DMS79 (cell line): ENCODE measurements around the gene RTN4RL2.

ENCODE experiments used
- DNase-seq: peaks from one replicate; lab custom pipeline; 2025; lab: John Stamatoyannopoulos, UW

RTN4RL2 gene

DNA sequence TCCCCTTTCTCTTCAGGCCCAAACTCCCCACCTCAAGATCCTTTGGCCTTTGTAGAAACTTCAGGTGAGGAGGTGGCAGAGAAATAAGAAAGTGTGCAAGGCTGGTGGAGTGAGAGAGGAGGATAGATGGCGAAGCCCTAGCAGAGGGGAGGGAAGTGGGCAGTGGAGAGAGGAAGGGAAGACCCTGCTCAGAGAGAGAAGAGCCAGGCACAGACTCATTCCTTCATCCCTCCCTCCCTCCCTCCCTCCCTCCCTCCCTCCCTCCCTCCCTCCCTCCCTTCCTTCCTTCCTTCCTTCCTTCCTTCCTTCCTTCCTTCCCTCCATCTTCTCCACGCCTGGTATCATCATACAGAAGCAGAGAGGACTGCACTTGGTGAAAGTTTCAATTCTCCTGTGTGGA, 21.0 kb downstream of the RTN4RL2 start:
- no peak for DNase-seq

GRCh38 chr11:57481915-57482781, 21.8 kb downstream of the RTN4RL2 start:
- DNase-seq = no peak

DNA sequence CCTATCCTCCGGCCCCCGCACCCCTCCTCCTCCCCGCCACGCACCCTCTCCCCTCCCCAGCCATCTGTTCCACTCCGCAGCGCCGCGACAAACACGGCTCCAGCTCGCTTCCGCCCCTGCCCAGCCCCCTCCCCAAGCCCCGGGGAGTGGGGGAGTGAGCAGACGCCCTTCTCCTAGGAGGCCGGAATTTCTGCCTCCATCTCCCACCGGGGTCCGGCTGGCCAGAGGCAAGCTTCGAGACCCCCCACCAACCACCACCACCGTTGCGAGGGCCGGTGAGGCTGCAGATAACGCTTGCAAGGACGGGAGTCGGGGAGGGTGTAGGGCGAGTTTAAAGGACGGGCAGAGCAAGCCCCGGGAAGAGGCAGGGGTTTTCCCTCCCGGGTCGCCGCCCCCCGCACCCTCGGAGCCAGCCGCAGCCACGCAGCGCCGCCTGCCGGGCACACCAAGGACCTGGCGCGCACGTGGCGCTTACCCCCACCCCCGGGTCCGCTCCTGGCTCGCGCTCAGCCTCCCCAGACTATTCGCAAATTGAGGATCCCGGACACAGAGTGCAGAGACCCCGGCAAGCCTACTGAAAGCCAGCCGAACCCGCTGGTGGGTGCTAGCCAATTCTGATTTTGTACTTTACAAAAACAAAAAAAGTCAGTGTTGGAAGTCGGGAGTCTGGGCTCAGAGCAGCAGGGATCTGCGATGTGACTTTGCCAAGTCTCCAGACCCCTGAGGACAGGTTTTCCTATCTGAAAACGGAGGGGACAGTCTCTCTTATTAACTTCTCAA, 22.6 kb downstream of the RTN4RL2 start:
- no peak for DNase-seq

GRCh38 chr11:57483562-57483918, 23.2 kb downstream of the RTN4RL2 start:
- DNase-seq = no peak

DNA sequence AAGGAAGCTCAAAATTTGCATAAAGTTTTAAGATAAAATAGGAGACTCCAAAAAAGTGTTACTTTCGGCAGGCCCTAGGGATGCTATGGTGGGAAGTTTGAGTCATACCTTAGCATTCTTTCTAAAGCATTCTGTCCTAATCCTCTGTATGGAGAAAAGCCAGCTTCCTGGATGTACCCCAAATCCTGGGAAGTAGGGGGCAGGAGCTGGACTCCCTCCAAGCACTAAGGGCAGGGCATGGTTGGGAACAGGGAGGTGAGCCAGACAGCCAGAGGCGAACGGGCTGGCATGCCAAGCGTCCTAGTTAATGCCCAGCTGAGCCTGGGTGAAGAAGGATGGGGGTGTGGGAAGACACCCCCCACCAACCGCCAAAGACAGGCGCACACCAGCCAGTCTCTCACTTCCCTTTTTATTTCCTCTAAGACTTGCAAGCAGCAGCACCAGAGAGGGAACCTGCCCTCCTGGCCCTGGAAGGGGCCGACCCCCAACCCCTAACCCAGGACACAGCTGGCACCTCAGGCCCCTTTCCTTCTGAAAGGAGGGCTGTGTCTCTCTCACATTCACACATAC, 23.9 kb downstream of the RTN4RL2 start:
- DNase-seq = no peak

- no peak for DNase-seq
Observed at GRCh38 chr11:57485217-57485990, 25.1 kb downstream of the RTN4RL2 start.

DNA sequence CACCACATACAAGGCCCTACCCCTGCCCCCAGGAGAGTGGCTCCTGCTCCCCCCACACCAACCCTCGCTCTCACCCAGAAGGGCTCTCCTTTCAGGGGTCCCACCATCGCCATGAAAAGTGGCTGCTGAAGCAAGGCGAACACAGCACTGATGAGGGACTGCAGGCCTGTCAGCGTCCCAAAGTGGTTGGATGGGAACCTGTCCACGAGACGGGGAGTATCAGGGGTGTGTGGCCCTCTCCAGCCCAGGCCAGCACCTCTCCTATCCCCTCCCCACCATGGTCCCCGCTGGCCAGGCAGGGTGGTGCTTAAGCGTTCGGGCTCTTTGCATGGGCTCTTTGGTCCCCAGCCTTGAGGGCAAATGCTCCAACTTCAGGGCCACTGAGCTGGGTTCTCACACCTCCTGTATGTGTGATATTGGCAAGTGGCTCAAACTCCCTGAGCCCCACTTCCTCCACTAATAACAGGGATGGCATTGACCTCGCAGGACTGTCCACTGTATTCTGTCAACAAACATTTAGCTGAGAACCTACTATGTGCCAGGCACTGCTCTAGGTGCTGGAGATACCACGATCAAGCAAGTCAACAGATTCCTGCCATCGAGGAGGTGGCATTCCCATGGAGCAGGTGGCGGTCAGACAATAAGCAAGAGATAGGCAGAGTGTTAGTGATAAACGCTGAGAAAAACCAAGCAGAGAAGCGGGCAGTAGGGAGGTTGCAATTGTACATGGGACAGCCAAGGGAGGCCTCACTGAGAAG, 26.9 kb downstream of the RTN4RL2 start:
- no peak for DNase-seq

DNA sequence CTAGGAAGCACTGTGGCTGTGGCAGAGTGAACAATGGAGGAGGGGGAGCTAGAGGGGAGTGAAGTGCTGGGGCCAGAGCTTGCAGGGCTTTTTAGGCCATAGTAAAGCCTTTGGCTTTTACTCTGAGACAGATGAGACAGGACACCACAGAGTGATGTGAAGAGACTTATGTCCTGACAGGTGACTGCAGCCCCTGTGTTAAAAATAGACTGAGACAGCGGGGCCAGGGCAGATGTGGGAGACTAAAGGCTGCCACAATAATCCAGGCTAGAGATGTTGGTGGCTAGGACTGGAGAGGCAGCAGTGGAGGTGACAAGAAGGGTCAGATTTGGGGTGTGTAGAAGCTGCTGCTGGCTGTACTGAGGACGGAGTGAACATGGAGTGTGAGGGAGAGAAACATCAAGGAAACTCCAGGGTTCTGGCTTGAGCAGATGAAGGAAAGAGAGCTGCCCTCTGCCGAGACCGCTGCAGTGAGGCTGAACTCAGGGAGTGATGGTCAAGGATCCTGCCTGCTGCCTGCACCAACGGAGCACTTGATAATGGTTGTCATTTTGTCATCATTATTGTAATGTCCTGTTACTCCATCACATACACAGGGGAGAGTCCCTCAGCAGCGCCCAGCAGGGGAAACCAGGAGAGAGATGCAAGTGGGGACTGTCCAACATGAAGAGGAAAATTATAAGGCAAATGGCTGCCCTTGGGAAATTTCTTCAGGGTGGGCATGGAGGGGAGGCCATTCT, 27.8 kb downstream of the RTN4RL2 start:
- no peak for DNase-seq

- DNase-seq = no peak
Observed at GRCh38 chr11:57490456-57491248, 30.3 kb downstream of the RTN4RL2 start.

DNA sequence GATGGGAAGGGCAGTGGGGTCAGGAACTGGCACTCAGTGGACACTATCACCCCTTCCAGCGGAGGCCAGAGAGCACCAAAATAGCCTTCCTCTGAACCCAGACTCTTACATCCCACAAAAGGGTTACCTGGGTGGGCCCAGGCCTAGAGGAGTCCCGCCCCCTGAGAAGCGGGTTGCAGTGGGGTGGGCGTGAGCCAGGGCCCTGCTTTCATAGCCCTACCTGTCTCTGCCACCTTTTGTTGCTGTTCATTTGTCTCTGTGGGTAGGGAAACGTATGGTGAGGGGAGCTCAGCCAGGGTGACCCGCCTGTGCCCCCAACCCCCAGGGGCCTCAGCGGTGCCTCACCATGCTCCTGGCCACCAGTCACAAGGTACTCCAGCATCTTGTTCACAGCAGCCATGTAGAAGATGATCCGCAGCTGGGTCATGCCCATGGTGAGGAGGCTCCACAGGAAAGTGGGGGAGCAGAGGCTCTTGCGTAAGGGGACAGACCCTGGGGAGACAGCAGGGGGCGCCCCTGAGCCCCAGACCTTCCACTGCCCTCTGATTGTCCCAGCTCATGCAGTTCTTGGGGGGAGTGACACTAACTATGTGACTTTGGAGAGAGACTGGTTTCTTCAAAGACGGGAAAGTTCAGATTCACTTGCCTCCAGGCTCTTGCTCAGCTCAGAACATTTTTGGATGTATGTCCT, 31.2 kb downstream of the RTN4RL2 start:
- DNase-seq = no peak

DNA sequence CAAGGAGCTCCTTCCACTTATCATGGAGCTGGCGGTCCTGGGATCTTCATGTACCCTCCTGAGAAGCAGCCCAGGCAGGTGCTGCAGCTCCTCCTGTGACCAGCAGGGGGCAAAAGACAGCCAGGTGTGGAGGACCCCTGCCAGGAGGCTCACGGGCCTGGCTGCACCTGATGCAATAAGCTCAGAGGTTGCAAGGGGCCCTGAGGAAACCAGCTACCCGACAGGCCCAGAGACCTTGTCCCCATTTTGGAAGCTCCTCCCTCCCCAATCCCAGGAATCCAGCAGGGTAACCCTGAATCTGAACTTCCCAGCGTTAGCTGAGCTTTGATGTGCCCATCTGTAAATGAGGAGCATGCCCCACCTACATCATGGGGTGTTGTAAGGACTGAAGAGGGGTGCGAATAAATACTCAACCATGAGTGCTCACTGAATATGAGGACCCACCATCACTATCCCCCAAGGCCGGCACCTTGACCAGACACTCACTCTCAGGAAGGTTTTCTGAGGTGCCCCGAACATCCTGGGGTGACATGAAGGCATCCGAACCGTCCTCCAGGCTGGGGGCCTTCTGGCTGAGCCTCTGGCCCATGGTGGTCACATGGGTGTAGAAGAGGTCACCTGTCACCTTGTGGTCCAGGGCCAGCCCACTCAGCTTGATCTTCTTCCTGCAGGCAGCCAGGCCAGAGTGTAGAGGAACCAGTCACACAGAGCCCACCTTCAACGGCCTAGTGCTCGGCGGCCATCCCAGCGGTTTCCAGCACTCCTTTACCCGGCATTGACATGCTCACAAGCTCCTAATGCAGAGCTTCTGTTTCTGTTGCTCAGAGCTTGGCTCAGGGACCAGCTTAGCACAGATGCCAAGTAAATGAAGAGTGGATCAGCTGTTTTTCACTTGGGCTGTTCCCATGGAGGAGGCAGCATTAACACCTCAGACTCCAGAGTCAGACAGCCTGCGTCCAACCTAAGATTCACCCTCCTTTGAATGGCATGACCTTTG, 33.5 kb downstream of the RTN4RL2 start:
- no peak for DNase-seq

GRCh38 chr11:57496109-57496820, 35.9 kb downstream of the RTN4RL2 start:
- DNase-seq = no peak

- no peak for DNase-seq
Observed at GRCh38 chr11:57497303-57498247, 37.2 kb downstream of the RTN4RL2 start.

GRCh38 chr11:57498540-57498939, 38.2 kb downstream of the RTN4RL2 start:
- DNase-seq = no peak

- peak; percentile 81 for DNase-seq
Observed at GRCh38 chr11:57499413-57499982, 39.2 kb downstream of the RTN4RL2 start.

GRCh38 chr11:57499983-57500461, 39.7 kb downstream of the RTN4RL2 start:
- no peak for DNase-seq
